ENCODE data around the gene DPYSL5.

The DPYSL5 gene

GRCh38 chr2:26945991-26946750 is 98.2 kb downstream of the DPYSL5 start:
- TF ChIP-seq POLR2A (IDR thresholded peaks at IDR 0.05; ENCODE audit: low read depth, low read length) = no peak
- TF ChIP-seq POU2F2 (IDR thresholded peaks at IDR 0.05; ENCODE audit: low read depth, low read length) = no peak
- no peak for TF ChIP-seq POLR2AphosphoS5 (IDR thresholded peaks at IDR 0.05; ENCODE audit: low read depth, low read length)
- TF ChIP-seq TAF1 (IDR thresholded peaks at IDR 0.05; ENCODE audit: low read depth, low read length) = no peak
- TF ChIP-seq PAX5 (IDR thresholded peaks at IDR 0.05; ENCODE audit: insufficient read depth, low read length, severe bottlenecking) = no peak
- no peak for TF ChIP-seq SPI1 (IDR thresholded peaks at IDR 0.05; ENCODE audit: low read depth, low read length)
- DNase-seq (ENCODE audit: insufficient read length, low spot score) (no peak), FAIRE-seq (no peak)

DNA sequence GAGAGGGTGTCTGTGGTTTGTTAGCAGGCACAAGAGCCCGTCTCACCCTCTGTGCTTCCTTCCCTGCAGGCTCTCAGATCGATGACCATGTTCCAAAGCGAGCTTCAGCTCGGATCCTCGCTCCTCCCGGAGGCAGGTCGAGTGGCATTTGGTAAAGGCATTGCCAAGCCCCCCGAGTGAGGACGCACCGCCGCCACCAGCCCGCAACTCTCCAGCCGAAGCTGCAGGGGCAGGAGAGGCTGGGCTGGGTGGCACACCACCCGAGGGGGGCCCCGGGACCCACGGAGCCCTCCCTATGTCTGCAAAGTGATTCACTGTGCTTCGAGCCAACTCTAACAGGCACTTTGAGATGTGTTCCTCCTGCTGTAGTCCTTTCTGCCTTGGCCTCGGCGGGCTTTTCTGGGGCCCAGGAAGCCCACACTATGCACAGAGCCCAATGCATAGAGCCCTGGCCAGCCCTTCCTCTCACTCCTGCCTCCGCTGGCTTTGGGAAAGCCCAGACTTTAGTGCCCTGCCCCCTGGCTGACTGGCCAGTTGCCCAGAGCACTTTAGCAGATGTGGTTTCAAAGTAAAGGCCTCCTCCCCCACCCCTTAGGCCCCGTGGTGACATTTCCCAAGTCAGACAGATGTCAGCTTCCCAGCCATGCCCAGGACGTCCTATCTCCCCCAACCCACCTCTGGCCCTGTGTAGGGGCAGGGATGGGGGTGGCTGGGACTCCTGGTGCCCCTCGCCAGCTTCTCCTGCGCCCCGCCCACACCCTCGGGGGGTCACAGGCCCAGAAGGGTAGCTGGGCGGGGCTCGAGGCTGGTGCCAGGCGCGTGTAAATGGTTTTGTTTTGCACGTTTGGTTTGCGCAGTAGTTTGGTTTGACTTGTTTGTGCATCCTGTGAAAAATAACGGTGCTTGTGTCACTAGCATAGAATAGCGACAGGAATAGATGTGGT is 99.2 kb downstream of the DPYSL5 start:
- DNase-seq (ENCODE audit: insufficient read length, low spot score) (no peak), FAIRE-seq (no peak)
- TF ChIP-seq POLR2AphosphoS5 (IDR thresholded peaks at IDR 0.05; ENCODE audit: low read depth, low read length) = no peak
- no peak for TF ChIP-seq TAF1 (IDR thresholded peaks at IDR 0.05; ENCODE audit: low read depth, low read length)
- TF ChIP-seq POU2F2 (IDR thresholded peaks at IDR 0.05; ENCODE audit: low read depth, low read length) = no peak
- TF ChIP-seq POLR2A (IDR thresholded peaks at IDR 0.05; ENCODE audit: low read depth, low read length) = no peak
- no peak for TF ChIP-seq PAX5 (IDR thresholded peaks at IDR 0.05; ENCODE audit: insufficient read depth, low read length, severe bottlenecking)
- TF ChIP-seq SPI1 (IDR thresholded peaks at IDR 0.05; ENCODE audit: low read depth, low read length) = no peak

DNA sequence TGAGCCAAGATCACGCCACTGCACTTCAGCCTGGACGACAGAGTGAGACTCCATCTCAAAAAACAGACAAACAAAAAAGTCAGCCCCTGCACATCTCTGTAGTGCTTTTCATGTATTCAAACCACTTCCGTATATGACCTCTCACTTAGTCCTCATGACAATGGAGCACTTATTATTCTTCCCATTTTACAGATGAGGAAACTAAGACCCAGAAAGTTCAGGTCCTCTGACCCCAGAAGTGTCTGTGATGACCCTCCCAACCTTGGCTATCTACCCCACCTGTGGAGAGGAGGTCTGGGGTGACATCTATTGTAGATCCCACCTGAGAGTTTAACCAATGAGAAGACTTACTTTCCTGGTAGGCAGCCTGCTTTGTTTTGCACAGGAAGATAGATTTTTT is 100.9 kb downstream of the DPYSL5 start:
- DNase-seq (ENCODE audit: insufficient read length, low spot score) (no peak), FAIRE-seq (no peak)
- TF ChIP-seq SPI1 (IDR thresholded peaks at IDR 0.05; ENCODE audit: low read depth, low read length) = no peak
- TF ChIP-seq TAF1 (IDR thresholded peaks at IDR 0.05; ENCODE audit: low read depth, low read length) = no peak
- no peak for TF ChIP-seq PAX5 (IDR thresholded peaks at IDR 0.05; ENCODE audit: insufficient read depth, low read length, severe bottlenecking)
- no peak for TF ChIP-seq POLR2A (IDR thresholded peaks at IDR 0.05; ENCODE audit: low read depth, low read length)
- no peak for TF ChIP-seq POLR2AphosphoS5 (IDR thresholded peaks at IDR 0.05; ENCODE audit: low read depth, low read length)
- no peak for TF ChIP-seq POU2F2 (IDR thresholded peaks at IDR 0.05; ENCODE audit: low read depth, low read length)

DNA sequence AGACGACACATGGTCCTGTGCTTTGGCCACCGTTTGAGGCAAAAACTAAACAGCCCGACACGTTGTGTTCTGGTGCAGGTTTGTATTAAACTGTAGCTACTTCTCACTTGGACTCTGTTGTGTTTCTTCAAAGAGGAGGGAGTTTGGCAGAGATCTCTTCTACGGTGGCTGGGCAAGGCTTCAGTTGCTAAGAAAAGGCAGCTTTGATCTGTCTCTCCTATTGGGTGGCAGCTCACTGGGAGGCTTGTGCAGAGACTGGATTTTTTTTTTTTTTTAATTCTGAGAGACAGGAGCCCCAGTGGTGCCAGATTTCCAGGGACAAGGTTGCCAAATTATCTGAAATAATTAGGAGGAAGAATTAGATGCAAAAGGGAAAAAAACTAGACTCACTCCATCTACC is 102.3 kb downstream of the DPYSL5 start:
- no peak for TF ChIP-seq POLR2AphosphoS5 (IDR thresholded peaks at IDR 0.05; ENCODE audit: low read depth, low read length)
- no peak for TF ChIP-seq PAX5 (IDR thresholded peaks at IDR 0.05; ENCODE audit: insufficient read depth, low read length, severe bottlenecking)
- no peak for TF ChIP-seq TAF1 (IDR thresholded peaks at IDR 0.05; ENCODE audit: low read depth, low read length)
- no peak for TF ChIP-seq POU2F2 (IDR thresholded peaks at IDR 0.05; ENCODE audit: low read depth, low read length)
- no peak for TF ChIP-seq POLR2A (IDR thresholded peaks at IDR 0.05; ENCODE audit: low read depth, low read length)
- no peak for TF ChIP-seq SPI1 (IDR thresholded peaks at IDR 0.05; ENCODE audit: low read depth, low read length)
- DNase-seq (ENCODE audit: insufficient read length, low spot score) (no peak), FAIRE-seq (no peak)

GRCh38 chr2:26951236-26951635 is 103.3 kb downstream of the DPYSL5 start:
- DNase-seq (ENCODE audit: insufficient read length, low spot score) = no peak
- FAIRE-seq = no peak
- TF ChIP-seq PAX5 (IDR thresholded peaks at IDR 0.05; ENCODE audit: insufficient read depth, low read length, severe bottlenecking) = no peak
- TF ChIP-seq POLR2AphosphoS5 (IDR thresholded peaks at IDR 0.05; ENCODE audit: low read depth, low read length) = no peak
- no peak for TF ChIP-seq POU2F2 (IDR thresholded peaks at IDR 0.05; ENCODE audit: low read depth, low read length)
- TF ChIP-seq POLR2A (IDR thresholded peaks at IDR 0.05; ENCODE audit: low read depth, low read length) = no peak
- no peak for TF ChIP-seq TAF1 (IDR thresholded peaks at IDR 0.05; ENCODE audit: low read depth, low read length)
- TF ChIP-seq SPI1 (IDR thresholded peaks at IDR 0.05; ENCODE audit: low read depth, low read length) = no peak

DNA sequence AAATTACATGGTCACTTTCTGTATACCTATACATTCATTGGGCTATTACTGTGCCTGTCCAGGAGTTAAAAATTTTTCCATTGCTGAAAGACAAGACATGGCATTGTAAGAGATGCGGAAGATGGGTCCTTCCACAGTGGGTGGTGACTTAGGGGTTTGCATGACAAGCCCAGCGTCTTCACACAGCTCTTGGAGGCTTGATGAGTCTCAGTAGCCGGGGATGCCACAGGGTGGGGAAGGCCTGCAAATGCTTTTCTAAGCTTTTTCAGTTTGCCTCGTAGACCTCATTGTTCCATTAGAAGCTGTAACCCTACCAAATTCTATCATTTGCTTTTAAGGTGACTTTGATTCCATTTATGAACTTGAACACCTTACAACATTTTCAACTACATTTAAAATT is 104.4 kb downstream of the DPYSL5 start:
- FAIRE-seq = no peak
- DNase-seq (ENCODE audit: insufficient read length, low spot score) = no peak
- TF ChIP-seq POLR2AphosphoS5 (IDR thresholded peaks at IDR 0.05; ENCODE audit: low read depth, low read length) (no peak), POLR2A (IDR thresholded peaks at IDR 0.05; ENCODE audit: low read depth, low read length) (no peak)

DNA sequence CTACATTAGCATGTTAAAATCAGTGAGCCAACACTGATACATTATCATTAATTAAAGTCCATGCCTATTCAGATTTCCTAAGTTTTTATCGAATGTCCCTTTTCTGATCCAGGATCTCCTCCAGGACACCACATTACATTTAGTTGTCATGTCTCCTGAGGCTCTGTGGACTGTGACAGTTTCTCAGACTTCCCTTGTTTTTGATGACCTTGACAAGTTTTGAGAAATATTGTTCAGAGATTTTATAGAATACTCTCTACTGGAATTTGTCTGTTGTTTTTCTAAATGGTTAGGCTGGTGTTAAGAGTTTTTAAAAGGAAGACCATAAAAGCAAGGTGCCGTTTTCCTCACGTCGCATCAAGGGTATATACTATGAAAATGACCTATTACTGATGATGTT is 106.2 kb downstream of the DPYSL5 start:
- DNase-seq (ENCODE audit: insufficient read length, low spot score) = no peak
- TF ChIP-seq TAF1 (IDR thresholded peaks at IDR 0.05; ENCODE audit: low read depth, low read length) = no peak
- no peak for TF ChIP-seq POLR2AphosphoS5 (IDR thresholded peaks at IDR 0.05; ENCODE audit: low read depth, low read length)
- no peak for TF ChIP-seq SPI1 (IDR thresholded peaks at IDR 0.05; ENCODE audit: low read depth, low read length)
- no peak for TF ChIP-seq POU2F2 (IDR thresholded peaks at IDR 0.05; ENCODE audit: low read depth, low read length)
- no peak for TF ChIP-seq PAX5 (IDR thresholded peaks at IDR 0.05; ENCODE audit: insufficient read depth, low read length, severe bottlenecking)
- no peak for TF ChIP-seq POLR2A (IDR thresholded peaks at IDR 0.05; ENCODE audit: low read depth, low read length)
- FAIRE-seq = no peak

- TF ChIP-seq POLR2AphosphoS5 (IDR thresholded peaks at IDR 0.05; ENCODE audit: low read depth, low read length) (no peak), PAX5 (IDR thresholded peaks at IDR 0.05; ENCODE audit: insufficient read depth, low read length, severe bottlenecking) (no peak), TAF1 (IDR thresholded peaks at IDR 0.05; ENCODE audit: low read depth, low read length) (no peak), POU2F2 (IDR thresholded peaks at IDR 0.05; ENCODE audit: low read depth, low read length) (no peak), SPI1 (IDR thresholded peaks at IDR 0.05; ENCODE audit: low read depth, low read length) (no peak)
- FAIRE-seq (no peak), DNase-seq (ENCODE audit: insufficient read length, low spot score) (no peak)
These were observed 109.1 kb downstream of the DPYSL5 start for GRCh38 chr2:26957041-26957440.

DNA sequence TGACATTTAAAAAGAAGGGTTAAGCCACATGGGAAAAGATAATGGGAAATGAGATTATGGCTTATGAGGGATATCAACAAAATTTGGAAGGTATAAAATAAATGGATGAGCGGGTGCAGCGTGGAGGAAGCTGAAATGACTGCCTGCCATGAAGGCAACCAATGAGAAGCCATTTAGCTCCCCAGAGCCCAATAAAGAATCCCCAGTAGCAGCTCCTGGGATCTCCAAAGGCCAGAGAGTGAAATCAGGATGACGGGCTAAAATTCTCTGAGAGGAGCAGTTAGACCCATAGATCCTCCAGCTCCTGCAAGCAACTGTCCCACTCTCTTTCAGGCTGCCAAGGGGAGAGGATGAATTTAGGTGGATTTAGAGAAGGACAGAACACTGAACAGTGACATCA is 109.6 kb downstream of the DPYSL5 start:
- DNase-seq (ENCODE audit: insufficient read length, low spot score) (no peak), FAIRE-seq (no peak)
- no peak for TF ChIP-seq TAF1 (IDR thresholded peaks at IDR 0.05; ENCODE audit: low read depth, low read length)
- no peak for TF ChIP-seq POU2F2 (IDR thresholded peaks at IDR 0.05; ENCODE audit: low read depth, low read length)
- TF ChIP-seq SPI1 (IDR thresholded peaks at IDR 0.05; ENCODE audit: low read depth, low read length) = no peak
- no peak for TF ChIP-seq PAX5 (IDR thresholded peaks at IDR 0.05; ENCODE audit: insufficient read depth, low read length, severe bottlenecking)
- TF ChIP-seq POLR2A (IDR thresholded peaks at IDR 0.05; ENCODE audit: low read depth, low read length) = no peak
